ENCODE data around the gene CCDC102B.

DNA sequence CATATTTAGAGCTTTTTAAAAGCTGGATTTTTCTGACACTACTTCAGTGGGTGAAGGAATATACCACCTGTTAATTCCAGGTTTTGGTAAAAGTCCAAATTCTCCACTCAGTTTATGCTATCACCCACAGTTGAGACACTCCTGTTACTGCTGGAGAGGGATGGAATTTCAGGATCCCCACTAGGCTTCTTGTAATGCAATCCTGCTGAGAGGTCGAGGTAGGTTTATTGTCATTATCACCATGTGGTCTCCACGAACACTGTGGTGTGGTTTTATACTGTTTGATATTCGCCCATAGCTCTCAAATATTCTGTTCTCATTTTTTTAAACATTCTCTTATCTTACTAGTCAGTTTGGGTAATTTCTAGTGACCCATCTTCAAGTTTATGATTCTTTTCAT is 167.9 kb downstream of the CCDC102B start:
- TF ChIP-seq POLR2A (IDR thresholded peaks at IDR 0.05; ENCODE audit: control extremely low read depth in 1 of 2, low read depth in 2 of 2, low read length in 2 of 2) (no peak), SP1 (IDR thresholded peaks at IDR 0.05; ENCODE audit: low read depth, low read length) (no peak), NRF1 (IDR thresholded peaks at IDR 0.05; ENCODE audit: low read depth, low read length) (no peak), CBX5 (IDR thresholded peaks at IDR 0.05; ENCODE audit: low read depth, low read length) (no peak), CHD2 (IDR thresholded peaks at IDR 0.05; ENCODE audit: low read length) (no peak), YY1 (IDR thresholded peaks at IDR 0.05; ENCODE audit: low read depth, low read length) (no peak)
- TF ChIP-seq, protein P1, sequence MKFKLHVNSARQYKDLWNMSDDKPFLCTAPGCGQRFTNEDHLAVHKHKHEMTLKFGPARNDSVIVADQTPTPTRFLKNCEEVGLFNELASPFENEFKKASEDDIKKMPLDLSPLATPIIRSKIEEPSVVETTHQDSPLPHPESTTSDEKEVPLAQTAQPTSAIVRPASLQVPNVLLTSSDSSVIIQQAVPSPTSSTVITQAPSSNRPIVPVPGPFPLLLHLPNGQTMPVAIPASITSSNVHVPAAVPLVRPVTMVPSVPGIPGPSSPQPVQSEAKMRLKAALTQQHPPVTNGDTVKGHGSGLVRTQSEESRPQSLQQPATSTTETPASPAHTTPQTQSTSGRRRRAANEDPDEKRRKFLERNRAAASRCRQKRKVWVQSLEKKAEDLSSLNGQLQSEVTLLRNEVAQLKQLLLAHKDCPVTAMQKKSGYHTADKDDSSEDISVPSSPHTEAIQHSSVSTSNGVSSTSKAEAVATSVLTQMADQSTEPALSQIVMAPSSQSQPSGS (IDR thresholded peaks at IDR 0.05; ENCODE audit: low read length), result no peak
- TF ChIP-seq, protein P2, sequence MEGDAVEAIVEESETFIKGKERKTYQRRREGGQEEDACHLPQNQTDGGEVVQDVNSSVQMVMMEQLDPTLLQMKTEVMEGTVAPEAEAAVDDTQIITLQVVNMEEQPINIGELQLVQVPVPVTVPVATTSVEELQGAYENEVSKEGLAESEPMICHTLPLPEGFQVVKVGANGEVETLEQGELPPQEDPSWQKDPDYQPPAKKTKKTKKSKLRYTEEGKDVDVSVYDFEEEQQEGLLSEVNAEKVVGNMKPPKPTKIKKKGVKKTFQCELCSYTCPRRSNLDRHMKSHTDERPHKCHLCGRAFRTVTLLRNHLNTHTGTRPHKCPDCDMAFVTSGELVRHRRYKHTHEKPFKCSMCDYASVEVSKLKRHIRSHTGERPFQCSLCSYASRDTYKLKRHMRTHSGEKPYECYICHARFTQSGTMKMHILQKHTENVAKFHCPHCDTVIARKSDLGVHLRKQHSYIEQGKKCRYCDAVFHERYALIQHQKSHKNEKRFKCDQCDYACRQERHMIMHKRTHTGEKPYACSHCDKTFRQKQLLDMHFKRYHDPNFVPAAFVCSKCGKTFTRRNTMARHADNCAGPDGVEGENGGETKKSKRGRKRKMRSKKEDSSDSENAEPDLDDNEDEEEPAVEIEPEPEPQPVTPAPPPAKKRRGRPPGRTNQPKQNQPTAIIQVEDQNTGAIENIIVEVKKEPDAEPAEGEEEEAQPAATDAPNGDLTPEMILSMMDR (IDR thresholded peaks at IDR 0.05; ENCODE audit: control extremely low read depth in 1 of 3, insufficient read depth in 1 of 3, low read depth in 1 of 3, low read length in 3 of 3), result no peak
- TF ChIP-seq, protein P3, sequence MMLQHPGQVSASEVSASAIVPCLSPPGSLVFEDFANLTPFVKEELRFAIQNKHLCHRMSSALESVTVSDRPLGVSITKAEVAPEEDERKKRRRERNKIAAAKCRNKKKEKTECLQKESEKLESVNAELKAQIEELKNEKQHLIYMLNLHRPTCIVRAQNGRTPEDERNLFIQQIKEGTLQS (IDR thresholded peaks at IDR 0.05; ENCODE audit: insufficient read depth, low read depth, low read length), result no peak
